ENCODE data around the gene CARMIL1.

Gene CARMIL1

DNA sequence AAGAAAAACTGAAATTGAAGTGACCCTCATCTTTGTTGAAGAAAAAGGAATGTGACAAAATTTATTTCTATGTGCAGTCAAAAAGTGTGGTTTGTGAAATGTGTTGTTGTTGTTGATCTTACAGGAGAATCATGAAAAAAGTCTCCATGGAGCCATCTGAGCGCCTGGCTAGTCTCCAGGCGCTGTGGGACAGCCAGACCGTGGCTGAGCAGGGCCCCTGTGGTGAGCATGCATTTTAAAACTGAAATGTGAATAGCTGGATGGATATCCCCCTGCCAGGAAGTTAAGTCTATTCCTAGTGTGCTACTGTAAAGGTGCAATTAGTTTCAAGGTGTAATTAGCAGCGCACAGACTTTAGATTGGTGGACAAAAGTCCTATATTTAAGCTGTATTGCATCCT is 170.6 kb downstream of the CARMIL1 start (continued):
- TF ChIP-seq, protein P1, sequence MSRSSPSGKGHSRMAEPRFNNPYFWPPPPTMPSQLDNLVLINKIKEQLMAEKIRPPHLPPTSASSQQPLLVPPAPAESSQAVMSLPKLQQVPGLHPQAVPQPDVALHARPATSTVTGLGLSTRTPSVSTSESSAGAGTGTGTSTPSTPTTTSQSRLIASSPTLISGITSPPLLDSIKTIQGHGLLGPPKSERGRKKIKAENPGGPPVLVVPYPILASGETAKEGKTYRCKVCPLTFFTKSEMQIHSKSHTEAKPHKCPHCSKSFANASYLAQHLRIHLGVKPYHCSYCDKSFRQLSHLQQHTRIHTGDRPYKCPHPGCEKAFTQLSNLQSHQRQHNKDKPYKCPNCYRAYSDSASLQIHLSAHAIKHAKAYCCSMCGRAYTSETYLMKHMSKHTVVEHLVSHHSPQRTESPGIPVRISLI (tag by site-specific recombination; IDR thresholded peaks at IDR 0.05), result 0 out of 2 replicates have a peak, but pooled peaks have one; percentile 46
- TF ChIP-seq HOXA7 (CRISPR knock-in tag; IDR thresholded peaks at IDR 0.05; ENCODE audit: borderline replicate concordance) (no peak), ZNF660 (tag by site-specific recombination; IDR thresholded peaks at IDR 0.05) (0 out of 2 replicates have a peak, but pooled peaks have one; percentile 50), GLIS1 (tag by site-specific recombination; IDR thresholded peaks at IDR 0.05) (peak; percentile 22; the same call in 1 of the 2 replicates), FEZF1 (tag by site-specific recombination; IDR thresholded peaks at IDR 0.05) (peak; percentile 31; the same call in 1 of the 2 replicates), IKZF3 (tag by site-specific recombination; IDR thresholded peaks at IDR 0.05) (peak; percentile 23; the same call in 1 of the 2 replicates)
- TF ChIP-seq, protein P2, sequence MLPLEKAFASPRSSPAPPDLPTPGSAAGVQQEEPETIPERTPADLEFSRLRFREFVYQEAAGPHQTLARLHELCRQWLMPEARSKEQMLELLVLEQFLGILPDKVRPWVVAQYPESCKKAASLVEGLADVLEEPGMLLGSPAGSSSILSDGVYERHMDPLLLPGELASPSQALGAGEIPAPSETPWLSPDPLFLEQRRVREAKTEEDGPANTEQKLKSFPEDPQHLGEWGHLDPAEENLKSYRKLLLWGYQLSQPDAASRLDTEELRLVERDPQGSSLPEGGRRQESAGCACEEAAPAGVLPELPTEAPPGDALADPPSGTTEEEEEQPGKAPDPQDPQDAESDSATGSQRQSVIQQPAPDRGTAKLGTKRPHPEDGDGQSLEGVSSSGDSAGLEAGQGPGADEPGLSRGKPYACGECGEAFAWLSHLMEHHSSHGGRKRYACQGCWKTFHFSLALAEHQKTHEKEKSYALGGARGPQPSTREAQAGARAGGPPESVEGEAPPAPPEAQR (tag by site-specific recombination; IDR thresholded peaks at IDR 0.05), result no peak

DNA sequence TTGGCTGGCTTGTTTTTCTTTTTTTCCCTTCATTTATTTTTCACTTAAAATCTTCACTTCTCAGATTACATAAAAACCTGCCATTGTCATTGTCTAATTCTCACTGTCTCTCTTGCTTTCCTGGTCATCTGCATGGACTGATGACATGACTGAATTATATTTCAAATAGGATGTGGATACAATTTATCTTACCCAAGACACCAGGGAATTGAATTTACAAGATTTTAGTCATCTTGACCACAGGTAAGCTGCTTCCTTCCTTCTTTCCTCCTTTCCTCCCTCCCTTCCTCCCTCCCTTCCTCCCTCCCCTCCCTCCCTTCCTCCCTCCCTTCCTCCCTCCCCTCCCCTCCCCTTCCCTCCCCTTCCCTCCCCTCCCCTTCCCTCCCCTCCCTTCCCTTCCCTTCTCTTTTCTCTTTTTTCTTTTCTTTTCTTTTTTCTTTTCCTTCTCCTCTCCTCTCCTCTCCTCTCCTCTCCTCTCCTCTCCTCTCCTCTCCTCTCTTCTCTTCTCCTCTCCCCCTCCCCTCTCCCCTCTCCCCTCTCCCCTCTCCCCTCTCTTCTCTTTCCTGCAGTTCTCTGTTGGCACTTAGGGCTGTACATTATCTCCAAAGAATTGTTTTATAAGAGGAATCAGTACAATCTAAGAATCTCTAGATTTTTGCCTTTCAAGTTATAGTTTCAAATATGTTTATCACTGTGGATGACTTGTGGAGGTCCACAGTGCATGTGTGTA is 171.5 kb downstream of the CARMIL1 start:
- Histone ChIP-seq H3K27ac (ENCODE audit: extremely low read depth, low read depth, low read length) (no peak overlapping the region), H3K36me3 (ENCODE audit: control insufficient read depth in 2 of 2, insufficient read depth in 1 of 2, low read length in 2 of 2) (no peaks in the 10 kb centered on the region), H3K4me1 (ENCODE audit: control insufficient read depth, insufficient read depth, low read length) (peaks cover 10% of the 10 kb centered on the region; the same call in 1 of the 2 replicates), H3K9me3 (ENCODE audit: control insufficient read depth, insufficient read depth, low read depth, low read length) (no peaks in the 10 kb centered on the region), H3K4me3 (ENCODE audit: low read depth, low read length) (no peak overlapping the region)
- ChIA-PET CTCF (interaction anchor here (0.8 to 1.4 kb wide), 3 partner anchors 39 to 228 kb away, joined by 3 to 4 read pairs (median 4); no protein-coding TSS in a partner anchor), POLR2A (no interaction called here)
- TF ChIP-seq SCRT2 (tag by site-specific recombination; IDR thresholded peaks at IDR 0.05) (no peak), ZFP3 (tag by site-specific recombination; IDR thresholded peaks at IDR 0.05; ENCODE audit: low read depth) (no peak), ZNF561 (tag by site-specific recombination; IDR thresholded peaks at IDR 0.05; ENCODE audit: borderline replicate concordance) (no peak), HOXD13 (CRISPR knock-in tag; IDR thresholded peaks at IDR 0.05; ENCODE audit: borderline replicate concordance) (no peak), ZNF621 (tag by site-specific recombination; IDR thresholded peaks at IDR 0.05) (no peak), ZXDB (tag by site-specific recombination; IDR thresholded peaks at IDR 0.05) (no peak), ZNF571 (tag by site-specific recombination; IDR thresholded peaks at IDR 0.05) (no peak), ZNF341 (tag by site-specific recombination; IDR thresholded peaks at IDR 0.05; ENCODE audit: low read depth) (no peak), WT1 (tag by site-specific recombination; IDR thresholded peaks at IDR 0.05) (no peak), ZNF19 (tag by site-specific recombination; IDR thresholded peaks at IDR 0.05; ENCODE audit: low read depth) (no peak)
- TF ChIP-seq, protein P3, sequence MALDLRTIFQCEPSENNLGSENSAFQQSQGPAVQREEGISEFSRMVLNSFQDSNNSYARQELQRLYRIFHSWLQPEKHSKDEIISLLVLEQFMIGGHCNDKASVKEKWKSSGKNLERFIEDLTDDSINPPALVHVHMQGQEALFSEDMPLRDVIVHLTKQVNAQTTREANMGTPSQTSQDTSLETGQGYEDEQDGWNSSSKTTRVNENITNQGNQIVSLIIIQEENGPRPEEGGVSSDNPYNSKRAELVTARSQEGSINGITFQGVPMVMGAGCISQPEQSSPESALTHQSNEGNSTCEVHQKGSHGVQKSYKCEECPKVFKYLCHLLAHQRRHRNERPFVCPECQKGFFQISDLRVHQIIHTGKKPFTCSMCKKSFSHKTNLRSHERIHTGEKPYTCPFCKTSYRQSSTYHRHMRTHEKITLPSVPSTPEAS (tag by site-specific recombination; IDR thresholded peaks at IDR 0.05), result no peak
- TF ChIP-seq, protein P4, sequence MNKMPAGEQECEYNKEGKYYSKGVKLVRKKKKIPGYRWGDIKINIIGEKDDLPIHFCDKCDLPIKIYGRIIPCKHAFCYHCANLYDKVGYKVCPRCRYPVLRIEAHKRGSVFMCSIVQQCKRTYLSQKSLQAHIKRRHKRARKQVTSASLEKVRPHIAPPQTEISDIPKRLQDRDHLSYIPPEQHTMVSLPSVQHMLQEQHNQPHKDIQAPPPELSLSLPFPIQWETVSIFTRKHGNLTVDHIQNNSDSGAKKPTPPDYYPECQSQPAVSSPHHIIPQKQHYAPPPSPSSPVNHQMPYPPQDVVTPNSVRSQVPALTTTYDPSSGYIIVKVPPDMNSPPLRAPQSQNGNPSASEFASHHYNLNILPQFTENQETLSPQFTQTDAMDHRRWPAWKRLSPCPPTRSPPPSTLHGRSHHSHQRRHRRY (tag by site-specific recombination; IDR thresholded peaks at IDR 0.05), result no peak

DNA sequence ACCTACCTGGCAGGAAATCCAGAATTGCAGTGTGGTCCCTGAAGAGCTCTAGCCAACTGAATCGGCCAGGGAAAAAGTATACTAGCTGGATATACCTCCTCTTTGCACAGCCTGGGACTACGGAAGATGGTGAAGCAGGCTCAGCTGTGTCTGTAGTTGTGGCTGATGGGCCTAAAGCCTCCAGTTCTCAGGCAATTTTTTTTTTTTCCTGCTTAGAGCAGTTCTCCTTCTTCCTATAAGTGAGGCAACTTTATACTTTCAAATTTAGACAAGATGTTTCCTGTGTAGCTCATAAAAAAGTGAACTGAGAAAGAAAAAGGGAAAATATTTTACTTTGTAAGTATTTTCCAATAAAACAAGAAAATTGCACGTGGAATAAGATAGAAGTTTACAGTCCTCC is 172.9 kb downstream of the CARMIL1 start:
- no peaks in the 10 kb centered on the region for H3K36me3 ChIP-seq (ENCODE audit: control insufficient read depth in 2 of 2, insufficient read depth in 1 of 2, low read length in 2 of 2)
- H3K9me3 ChIP-seq (ENCODE audit: control insufficient read depth, insufficient read depth, low read depth, low read length), result no peaks in the 10 kb centered on the region
- no peak overlapping the region for H3K4me3 ChIP-seq (ENCODE audit: low read depth, low read length)
- CTCF ChIA-PET, result no interaction called here
- peaks cover 10% of the 10 kb centered on the region; the same call in 1 of the 2 replicates for H3K4me1 ChIP-seq (ENCODE audit: control insufficient read depth, insufficient read depth, low read length)
- POLR2A ChIA-PET, result no interaction called here
- no peak overlapping the region for H3K27ac ChIP-seq (ENCODE audit: extremely low read depth, low read depth, low read length)
- TF ChIP-seq, protein P5, sequence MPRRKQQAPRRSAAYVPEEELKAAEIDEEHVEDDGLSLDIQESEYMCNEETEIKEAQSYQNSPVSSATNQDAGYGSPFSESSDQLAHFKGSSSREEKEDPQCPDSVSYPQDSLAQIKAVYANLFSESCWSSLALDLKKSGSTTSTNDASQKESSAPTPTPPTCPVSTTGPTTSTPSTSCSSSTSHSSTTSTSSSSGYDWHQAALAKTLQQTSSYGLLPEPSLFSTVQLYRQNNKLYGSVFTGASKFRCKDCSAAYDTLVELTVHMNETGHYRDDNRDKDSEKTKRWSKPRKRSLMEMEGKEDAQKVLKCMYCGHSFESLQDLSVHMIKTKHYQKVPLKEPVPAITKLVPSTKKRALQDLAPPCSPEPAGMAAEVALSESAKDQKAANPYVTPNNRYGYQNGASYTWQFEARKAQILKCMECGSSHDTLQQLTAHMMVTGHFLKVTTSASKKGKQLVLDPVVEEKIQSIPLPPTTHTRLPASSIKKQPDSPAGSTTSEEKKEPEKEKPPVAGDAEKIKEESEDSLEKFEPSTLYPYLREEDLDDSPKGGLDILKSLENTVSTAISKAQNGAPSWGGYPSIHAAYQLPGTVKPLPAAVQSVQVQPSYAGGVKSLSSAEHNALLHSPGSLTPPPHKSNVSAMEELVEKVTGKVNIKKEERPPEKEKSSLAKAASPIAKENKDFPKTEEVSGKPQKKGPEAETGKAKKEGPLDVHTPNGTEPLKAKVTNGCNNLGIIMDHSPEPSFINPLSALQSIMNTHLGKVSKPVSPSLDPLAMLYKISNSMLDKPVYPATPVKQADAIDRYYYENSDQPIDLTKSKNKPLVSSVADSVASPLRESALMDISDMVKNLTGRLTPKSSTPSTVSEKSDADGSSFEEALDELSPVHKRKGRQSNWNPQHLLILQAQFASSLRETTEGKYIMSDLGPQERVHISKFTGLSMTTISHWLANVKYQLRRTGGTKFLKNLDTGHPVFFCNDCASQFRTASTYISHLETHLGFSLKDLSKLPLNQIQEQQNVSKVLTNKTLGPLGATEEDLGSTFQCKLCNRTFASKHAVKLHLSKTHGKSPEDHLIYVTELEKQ (tag by site-specific recombination; IDR thresholded peaks at IDR 0.05; ENCODE audit: borderline replicate concordance), result no peak
- TF ChIP-seq, protein P6, sequence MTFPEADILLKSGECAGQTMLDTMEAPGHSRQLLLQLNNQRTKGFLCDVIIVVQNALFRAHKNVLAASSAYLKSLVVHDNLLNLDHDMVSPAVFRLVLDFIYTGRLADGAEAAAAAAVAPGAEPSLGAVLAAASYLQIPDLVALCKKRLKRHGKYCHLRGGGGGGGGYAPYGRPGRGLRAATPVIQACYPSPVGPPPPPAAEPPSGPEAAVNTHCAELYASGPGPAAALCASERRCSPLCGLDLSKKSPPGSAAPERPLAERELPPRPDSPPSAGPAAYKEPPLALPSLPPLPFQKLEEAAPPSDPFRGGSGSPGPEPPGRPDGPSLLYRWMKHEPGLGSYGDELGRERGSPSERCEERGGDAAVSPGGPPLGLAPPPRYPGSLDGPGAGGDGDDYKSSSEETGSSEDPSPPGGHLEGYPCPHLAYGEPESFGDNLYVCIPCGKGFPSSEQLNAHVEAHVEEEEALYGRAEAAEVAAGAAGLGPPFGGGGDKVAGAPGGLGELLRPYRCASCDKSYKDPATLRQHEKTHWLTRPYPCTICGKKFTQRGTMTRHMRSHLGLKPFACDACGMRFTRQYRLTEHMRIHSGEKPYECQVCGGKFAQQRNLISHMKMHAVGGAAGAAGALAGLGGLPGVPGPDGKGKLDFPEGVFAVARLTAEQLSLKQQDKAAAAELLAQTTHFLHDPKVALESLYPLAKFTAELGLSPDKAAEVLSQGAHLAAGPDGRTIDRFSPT (tag by site-specific recombination; IDR thresholded peaks at IDR 0.05), result no peak
- TF ChIP-seq ZNF555 (tag by site-specific recombination; conservative IDR thresholded peaks at IDR 0.05) (no peak), ZNF791 (tag by site-specific recombination; IDR thresholded peaks at IDR 0.05) (no peak)
